Measurements from ENCODE around the gene TNS1.
"Not testable (repeated sequence)": the region's sequence is repeated elsewhere in the genome, so short reads cannot be mapped to it uniquely, and the experiment has no call there.

The TNS1 gene

DNA sequence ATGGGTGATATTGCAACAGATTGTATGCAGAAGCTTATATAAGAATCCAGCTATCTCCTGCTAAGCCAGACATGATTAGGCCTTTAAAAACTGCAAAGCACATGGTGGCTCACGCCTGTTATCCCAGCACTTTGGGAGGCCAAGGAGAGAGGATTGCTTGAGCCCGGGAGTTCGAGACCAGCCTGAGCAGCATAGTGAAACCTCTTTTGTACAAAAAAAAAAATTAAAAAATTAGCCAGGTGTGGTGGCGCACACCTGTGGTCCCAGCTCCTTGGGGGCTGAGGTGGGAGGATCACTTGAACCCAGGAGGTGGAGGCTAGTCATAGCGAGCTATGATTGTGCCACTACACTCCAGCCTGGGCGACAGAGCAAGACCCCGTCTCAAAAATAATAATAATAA lies 204.6 kb downstream of the TNS1 start:
- no peak for DNase-seq (ENCODE audit: low read depth in 2 of 2)

DNA sequence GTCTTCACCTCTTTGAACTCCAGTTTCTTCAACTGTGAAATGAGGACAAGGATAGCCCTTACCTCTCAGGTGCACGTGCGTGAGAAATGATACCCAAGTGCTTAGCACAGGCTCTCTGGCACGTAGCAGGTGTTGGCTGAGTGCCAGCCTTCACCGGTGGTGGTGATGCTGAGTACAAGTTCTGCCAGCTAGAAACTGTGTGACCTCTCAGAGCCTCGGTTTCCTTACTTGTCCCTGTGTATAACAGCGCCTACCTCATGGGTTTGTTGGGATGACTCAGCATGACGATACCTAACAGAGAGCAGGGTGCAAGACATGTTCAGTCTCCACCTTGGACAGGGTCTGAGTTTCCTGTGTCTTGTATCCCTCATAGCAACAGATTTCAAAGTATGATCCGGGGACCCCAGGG lies 205.1 kb downstream of the TNS1 start:
- no peak for DNase-seq (ENCODE audit: low read depth in 2 of 2)

DNA sequence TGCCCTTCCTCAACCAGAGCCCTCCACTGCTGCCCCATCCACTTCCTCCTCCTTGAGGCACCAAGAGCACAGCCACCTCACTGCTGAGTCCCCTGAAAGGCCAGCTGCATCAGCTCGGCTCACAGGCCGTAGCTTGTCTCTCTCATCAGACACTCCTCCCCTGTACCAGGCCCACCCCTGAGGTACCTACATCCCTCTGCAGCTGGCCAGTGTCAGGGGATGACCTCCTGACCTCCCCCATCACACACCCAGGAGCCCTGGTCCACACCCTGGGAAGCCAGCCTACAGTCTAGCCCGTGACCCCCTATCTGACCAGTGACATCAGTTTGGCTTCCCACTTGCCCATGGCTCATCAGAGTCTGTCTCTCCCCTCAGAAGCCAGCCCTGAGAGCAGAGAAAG lies 205.6 kb downstream of the TNS1 start:
- no peak for DNase-seq (ENCODE audit: low read depth in 2 of 2)

DNA sequence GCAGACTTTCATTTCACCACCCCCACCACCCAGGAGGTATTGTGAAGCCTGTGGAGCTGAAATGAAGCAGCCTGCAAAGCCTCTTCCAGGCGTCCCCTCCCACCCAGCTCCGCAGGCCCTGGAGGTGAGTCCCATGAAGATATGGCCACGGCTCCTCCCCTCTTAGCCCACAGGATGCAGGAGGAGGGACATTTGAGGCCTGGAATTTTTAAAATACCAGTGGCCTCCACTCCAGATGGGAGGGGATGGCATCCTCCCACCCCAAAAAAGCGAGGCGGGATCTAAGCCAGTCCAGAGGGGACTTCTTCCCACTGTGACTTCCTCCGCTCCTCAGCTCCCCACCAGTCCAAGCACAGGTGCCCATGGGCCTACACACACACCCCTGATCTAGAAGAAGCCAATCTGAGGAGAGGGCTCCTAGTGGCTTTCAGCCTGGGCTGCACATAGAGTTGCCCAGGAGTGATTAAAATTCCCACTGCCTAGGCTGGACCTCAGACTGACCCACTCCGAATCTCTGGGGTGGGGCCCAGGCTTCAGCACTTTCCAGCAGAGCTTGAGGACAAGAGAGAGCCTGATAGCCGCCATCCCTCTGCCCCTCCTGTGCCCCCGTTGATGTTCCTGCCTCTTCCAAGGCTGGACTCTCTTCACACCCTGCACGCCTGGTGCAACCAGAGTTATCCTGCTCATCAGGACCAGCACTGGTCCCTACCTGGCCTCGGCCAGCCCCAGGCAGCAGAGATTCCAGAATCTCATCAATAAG lies 206.9 kb downstream of the TNS1 start:
- no peak for DNase-seq (ENCODE audit: low read depth in 2 of 2)

DNA sequence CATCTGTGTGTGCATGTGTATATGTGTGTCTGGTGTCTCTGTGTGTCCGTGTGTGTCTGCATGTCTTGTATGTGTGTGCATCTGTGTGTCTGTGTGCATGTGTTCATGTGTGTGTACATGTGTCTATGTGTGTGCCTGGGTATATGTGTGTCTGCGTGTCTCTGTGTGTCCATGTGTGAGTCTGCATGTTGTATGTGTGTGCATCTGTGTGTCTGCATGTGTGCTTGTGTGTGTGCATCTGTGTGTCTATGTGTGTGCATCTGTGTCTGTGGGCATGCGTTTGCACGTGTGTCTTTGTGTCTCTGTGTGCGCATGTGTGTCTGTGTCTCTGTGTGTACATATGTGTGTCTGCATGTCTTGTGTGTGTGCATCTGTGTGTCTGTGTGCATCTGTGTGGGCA lies 207.7 kb downstream of the TNS1 start:
- DNase-seq (ENCODE audit: low read depth in 2 of 2): no peak

DNA sequence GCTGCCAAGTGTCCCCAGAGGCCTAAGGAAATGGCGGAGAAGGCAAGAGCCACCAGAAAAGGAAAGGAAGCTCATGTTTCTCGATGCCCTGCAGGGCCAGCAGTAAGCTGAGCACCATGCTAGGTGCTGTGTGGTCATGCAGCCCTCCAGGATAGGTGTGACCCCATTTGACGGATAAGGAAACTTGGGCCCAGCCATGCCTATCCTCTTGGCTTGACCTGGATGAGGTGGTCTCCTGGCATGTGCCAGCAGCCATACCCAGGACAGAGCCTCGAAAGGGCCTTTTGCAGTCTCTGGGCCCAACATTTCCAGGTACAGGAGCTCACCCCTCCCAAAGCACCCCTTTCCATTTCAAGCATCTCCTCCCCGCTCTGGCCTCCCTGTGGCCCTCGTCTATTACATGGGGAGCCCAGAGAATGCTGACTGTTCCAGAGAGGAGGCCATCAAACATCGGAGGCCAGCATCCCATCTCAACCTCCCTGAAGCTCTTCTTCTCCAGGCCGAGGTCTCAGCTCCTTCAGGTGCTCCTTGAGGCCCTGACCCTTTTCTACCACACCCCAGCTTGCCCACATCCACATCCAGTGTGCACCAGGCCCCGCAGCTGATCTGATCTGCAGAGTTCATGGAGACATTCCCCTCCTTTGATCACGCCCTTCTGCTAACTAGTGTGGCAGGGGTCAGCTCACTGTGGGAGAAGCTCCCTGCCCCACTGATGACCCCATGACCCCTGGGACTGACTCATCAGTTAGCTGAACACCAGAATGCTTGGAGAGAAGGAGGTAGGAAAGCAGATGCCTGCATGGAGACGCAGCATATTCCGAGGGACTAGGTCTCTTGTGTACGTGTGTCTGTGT lies 208.4 kb downstream of the TNS1 start:
- no peak for DNase-seq (ENCODE audit: low read depth in 2 of 2)

DNA sequence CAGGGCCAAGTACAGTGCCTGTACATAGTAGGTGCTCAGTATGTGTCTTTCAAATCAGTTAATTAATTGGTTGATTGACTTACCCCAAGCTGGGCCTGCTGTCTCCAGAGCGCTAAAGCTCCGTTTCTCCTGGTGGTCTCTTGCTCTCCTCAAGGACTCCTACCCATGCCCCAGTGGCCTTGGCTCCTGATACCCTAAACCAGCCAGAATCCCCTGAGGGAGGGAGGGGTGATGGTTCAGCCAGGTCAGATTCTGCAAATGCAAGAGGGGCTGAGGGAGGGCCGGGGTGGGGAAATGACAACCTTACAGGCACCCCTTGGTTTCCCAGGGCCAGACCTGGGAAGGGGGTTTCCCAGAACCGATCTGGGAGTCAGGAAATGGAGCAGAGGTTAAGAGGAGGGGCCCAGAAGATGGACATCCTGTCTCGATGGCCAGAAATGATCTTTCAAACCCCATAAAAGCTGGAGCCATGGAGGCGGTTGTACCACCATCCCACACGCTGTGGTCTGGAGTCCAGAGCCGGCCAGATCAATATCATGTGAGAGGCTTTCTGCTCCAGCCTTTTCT lies 209.1 kb downstream of the TNS1 start:
- no peak for DNase-seq (ENCODE audit: low read depth in 2 of 2)

DNA sequence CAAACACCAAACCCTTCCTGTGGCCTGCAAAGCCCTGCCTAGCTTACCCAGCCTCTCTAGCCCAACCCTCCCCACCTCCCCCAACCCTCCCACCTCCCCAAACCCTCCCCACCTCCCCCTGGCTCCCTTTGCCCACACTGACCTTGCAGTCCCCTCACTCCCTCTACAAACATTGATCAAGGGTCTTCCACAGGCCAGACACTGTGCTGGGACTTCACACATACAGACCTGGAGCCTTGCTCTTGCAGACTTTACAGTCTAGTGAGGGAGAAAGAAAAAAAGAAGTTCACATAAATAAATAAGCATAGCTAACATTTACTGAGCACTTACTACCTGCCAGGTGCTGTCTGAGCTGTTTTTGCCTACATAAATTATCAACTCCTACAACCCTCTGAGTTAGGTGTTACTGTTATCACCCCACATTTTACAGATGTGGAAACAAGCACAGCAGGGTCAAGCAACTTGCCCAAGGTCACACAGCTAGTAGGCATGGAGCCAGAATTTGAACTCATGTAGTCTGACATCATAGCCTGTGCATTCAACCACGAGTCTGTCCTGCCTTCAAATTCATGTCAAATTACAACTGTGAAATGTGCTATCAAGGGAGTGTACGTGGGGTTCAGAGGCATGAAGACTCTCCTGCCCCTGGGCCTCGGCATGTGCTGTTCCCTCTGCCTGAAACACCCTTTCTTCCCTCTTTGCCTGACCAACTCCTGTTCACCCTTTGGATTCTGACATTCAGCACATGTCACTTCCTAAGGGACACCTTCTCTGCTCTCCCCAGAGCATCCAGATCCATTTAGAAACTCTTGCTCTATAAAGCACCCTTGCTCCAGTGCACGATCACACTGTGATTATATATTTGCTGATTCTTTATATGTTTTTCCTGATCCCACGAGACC lies 209.9 kb downstream of the TNS1 start:
- no peak for DNase-seq (ENCODE audit: low read depth in 2 of 2)

DNA sequence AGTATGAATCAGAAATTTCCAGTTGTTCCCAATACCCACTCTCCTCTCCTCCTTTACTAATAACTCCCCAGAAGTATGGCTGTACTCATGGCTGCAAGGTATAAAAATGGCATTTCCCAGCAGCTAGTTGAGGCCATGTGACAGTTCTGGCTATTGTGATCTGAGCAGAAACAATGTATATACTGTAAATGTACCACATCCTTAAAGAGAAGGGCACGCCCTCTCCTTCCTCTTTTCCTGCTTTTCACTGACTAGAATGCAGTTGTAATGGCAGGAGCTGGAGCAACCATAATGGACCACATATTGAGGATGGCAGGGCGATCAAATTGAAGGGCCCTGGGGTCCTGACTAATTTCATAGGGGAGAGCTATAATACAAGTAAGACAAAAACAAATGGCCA lies 211.2 kb downstream of the TNS1 start:
- no peak for DNase-seq (ENCODE audit: low read depth in 2 of 2)

DNA sequence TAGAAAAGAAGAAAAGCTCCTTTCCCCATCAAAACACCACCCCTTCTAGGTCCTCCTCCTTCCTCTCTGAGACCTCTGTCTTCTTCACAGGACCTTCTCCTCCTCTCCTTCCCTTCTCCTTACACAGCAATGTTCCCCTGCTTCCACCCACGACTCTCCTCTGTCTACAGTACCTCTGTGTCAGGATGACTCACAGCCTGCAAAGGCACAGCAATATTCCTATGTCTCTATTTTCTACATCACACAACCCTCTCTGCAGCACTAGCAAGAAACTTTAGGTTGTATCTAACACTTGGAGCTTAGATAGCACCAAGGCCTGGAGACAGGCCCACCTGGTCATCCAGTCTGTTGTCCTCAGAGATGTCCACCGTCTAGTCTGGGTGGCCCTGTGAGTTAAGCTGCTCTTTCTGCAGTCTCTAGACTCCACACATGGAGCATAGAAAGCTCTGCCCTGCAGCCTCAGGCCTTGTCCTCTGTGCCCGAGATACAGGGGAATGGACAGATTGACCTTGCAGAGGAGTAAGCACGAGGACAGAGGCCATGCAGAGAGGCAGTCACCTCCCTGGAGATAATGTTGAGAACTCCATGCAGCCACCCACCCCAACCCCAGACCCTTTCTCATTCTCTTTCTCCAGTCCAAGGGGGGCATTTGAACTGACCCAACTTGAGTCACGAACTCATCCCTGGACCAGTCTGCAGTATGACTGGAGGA lies 212.0 kb downstream of the TNS1 start:
- no peak for DNase-seq (ENCODE audit: low read depth in 2 of 2)

DNA sequence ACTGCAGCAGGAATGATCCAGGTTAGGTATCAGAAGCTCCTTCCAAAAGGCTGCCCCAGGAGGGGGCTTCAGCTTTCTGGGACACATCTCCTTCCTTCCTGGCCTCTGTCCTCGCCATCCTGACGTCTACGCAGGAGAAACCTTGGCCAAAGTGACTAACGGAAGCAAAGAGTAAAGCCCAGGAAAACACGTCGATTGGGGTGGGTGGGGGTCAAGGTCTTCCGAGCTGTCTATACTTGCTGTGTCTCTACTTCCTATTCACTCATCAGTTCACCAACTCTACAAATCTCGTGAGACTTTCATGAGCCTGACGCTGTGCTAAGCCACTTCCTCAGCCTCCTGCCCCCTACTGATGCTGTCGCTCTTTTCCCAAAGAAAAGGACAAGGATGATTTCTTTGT lies 212.6 kb downstream of the TNS1 start:
- DNase-seq (ENCODE audit: low read depth in 2 of 2): no peak

DNA sequence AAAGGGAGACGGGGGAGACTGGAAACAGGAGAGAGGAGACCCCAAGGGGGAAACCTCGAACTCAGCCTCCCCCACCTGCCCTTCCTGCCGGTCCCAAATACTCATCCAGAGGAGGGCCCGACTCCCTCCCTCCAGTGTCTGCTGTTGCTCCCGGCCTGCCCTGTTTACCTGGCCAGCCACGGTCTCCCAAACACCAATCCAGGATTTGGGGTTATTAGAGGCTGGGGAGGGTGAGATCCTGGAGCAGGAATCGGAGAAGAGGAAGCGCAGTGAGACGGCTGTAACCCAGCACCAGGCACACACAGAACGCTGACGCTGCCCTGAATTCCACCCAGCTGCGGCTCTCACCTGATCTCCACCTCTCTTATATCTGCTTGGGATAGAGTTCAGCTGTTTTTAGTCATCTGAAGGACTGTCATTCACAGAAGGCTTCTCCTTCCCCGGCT lies 213.0 kb downstream of the TNS1 start:
- DNase-seq (ENCODE audit: low read depth in 2 of 2): no peak

DNA sequence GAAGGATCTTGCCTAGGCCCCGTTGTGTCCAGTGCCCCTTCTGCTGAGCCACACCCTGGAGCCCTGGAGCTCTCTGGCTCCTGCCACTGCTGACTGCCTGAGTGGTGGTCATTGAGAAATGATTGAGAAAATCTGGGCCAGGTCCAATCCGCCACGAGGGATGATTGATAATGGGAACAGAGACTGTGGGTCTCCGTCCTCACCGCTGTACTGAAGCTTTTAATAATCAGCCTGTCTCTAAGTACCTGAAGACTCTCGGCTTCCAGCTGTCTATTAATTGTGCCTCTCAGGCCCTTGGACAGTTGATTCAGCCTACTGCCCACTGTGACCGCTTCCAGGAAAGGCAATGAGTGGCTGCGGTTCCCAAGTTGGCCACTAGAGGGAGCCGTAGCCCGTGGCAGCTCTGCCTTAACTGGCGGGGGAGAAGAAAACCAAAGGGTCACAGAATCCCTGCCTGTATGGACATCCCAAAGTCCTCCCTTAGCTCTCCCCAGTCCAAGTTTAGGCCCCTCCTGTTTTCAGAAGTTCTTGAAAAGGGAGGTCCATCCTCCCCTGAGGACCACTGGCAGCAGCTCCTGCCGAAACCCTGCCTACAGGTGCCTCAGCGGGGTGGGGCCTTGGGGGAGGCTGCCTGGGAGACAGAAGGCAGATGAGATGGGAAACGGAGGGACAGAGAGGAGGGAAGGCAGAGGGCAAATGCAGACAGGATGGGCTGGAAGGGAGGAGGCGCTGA lies 213.6 kb downstream of the TNS1 start:
- peak; percentile 46 to 51 for DNase-seq (ENCODE audit: low read depth in 2 of 2)

DNA sequence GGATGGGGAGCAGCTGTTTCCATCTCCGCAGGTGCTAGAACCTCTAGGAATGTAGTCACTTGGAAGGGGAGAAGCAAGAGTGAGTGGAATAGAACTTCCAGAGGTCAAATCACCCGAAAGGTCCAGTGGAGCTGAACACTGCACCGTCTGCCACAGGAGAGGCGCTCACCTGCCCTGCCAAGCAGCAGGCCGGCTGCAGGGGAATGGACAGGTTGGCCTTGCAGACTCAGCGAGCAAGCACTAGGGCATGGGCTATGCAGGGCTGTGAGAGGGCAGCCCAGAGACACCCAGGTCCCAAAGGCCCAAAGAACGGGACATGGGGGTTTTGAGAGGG lies 214.2 kb downstream of the TNS1 start:
- DNase-seq (ENCODE audit: low read depth in 2 of 2): no peak

DNA sequence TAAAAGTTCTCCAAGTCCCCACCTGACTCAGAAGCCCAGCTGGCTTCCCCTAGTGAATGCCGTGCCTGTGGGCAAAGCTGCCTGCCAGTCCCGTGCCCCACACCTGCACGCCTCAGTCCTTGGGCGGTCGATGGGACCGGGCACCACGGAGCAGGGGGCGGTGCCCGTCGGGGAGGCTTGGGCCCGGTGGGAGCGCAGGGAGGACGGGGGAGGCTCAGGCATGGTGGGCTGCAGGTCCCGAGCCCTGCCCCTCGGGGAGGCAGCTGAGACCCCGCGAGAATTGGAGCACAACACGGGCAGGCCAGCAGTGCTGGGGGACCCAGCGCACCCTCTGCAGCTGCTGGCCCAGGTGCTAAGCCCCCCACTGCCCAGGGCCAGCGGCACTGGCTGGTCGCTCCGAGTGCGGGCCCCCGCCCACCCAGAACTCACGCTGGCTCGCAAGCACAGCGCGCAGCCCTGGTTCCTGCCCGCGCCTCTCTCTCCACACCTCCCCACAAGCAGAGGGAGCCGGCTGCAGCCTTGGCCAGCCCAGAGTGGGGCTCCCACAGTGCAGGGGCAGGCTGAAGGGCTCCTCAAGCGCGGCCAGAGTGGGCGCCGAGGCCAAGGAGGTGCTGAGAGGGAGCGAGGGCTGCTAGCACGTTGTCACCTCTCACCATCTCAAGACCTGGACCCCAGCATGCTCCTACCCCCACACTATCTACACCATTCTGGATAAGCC lies 215.5 kb downstream of the TNS1 start:
- no peak for DNase-seq (ENCODE audit: low read depth in 2 of 2)

DNA sequence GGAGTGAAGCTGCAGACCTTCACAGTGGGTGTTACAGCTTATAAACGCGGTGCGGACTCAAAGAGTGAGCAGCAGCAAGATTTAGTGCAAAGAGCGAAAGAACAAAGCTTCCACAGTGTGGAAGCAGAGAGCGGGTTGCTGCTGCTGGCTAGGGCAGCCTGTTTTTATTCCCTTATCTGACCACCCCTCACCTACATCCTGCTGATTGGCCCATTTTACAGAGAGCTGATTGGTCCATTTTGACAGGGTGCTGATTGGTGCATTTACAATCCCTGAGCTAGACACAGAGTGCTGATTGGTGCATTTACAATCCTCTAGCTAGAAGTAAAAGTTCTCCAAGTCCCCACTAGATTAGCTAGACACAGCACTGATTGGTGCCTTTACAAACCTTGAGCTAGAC lies 216.2 kb downstream of the TNS1 start:
- DNase-seq (ENCODE audit: low read depth in 2 of 2): not testable (repeated sequence)

DNA sequence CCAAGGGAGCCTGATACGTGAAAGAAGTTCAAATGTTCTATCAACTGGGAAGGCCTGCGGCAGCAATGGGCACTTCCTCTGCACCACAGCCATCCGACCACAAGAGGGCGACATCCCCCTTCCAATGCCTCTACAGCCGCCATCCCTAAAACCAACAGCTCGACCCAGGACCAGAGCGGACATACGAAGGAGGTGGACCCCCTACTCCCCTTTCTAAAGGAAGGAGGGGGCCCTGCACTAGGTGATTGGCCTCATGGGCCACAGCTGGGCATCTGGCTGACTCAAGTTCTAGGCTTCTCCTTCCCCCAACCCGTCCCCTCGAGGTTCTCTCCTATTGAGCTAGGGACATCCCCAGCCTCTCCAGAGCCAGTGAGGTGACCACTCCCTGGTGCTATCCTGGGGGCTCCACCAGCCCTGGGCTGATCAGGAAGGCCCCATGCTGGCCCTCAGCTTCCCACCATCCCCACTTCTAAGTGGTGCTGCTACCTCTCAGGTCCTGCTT lies 217.2 kb downstream of the TNS1 start:
- peak; percentile 38 to 51 for DNase-seq (ENCODE audit: low read depth in 2 of 2)

DNA sequence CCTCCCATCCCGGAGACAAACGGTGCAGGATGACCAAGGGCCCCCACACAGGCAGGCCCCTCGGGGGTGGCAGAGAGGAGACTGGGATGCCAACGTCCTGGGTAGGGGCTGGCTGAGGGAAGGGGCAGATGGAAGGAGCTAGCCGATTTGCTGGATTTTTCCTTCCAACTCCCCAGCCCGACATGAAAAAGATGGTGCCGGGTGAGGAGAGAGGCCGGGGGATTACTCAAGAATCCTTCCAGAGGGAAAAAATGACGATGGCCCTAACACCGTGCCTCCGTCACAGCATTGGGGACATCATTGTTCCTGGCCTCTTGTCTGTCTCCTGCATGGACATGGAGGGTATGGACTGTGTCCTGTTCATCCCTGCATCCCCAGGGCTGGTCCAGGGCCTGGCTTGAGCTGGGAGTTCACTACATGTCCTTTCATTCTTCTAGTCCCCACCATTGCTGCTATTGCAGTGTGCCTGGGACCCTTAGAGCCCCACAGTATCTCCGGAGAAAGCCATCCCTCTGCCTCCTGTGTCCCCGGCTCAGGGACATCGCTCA lies 217.7 kb downstream of the TNS1 start:
- DNase-seq (ENCODE audit: low read depth in 2 of 2): no peak

DNA sequence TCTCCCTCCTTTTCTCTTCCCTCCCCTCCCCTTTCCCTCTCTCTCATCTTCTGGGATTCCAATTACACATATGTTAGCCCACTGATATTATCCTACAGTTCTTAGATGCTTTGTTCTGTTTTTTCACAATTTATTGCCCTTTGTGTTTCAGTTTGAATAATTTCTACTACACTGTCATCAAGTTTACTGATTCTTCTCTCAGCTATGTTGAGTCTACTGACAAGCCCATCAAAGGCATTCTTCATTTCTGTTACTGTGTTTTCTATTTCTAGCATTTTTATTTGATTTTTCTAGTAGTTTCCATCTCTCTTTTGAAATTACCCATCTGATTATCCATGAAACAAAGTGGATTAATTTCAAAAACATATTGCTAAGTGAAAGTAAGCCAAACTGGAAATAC lies 219.6 kb downstream of the TNS1 start:
- no peak for DNase-seq (ENCODE audit: low read depth in 2 of 2)
